ENCODE data around the gene RPL7A.
"Not testable (repeated sequence)": the region's sequence is repeated elsewhere in the genome, so short reads cannot be mapped to it uniquely, and the experiment has no call there.

The RPL7A gene

GRCh38 chr9:133329306-133330156 lies 18.5 kb upstream of the RPL7A start:
- DNase-seq = not testable (repeated sequence)

GRCh38 chr9:133331221-133331620 lies 16.8 kb upstream of the RPL7A start:
- no peak for DNase-seq

- no peak for DNase-seq
Measured at GRCh38 chr9:133331641-133332380, 16.2 kb upstream of the RPL7A start.

- no peak for DNase-seq
Measured at GRCh38 chr9:133332381-133332730, 15.7 kb upstream of the RPL7A start.

- no peak for DNase-seq
Measured at GRCh38 chr9:133333011-133333410, 15.0 kb upstream of the RPL7A start.

GRCh38 chr9:133333566-133333965 lies 14.5 kb upstream of the RPL7A start:
- DNase-seq = no peak

- no peak for DNase-seq
Measured at GRCh38 chr9:133334161-133334560, 13.9 kb upstream of the RPL7A start.

GRCh38 chr9:133334888-133335287 lies 13.1 kb upstream of the RPL7A start:
- DNase-seq = not testable (repeated sequence)

- peak; percentile 98 for DNase-seq
Measured at GRCh38 chr9:133335924-133336811, 11.8 kb upstream of the RPL7A start, which contains the start of gene SURF6. SURF6 (minus strand) TSS chr9:133336188; CDS start chr9:133336132, 56 bp downstream.

- no peak for DNase-seq
Measured at GRCh38 chr9:133339641-133340040, 8.4 kb upstream of the RPL7A start.

GRCh38 chr9:133340256-133340655 lies 7.8 kb upstream of the RPL7A start:
- DNase-seq = no peak

- no peak for DNase-seq
Measured at GRCh38 chr9:133340916-133341315, 7.1 kb upstream of the RPL7A start.

- DNase-seq = no peak
Measured at GRCh38 chr9:133341369-133342068, 6.5 kb upstream of the RPL7A start.

GRCh38 chr9:133342069-133342406 lies 6.0 kb upstream of the RPL7A start:
- DNase-seq = no peak

GRCh38 chr9:133342570-133342969 lies 5.4 kb upstream of the RPL7A start:
- no peak for DNase-seq

- no peak for DNase-seq
Measured at GRCh38 chr9:133344071-133344470, 3.9 kb upstream of the RPL7A start.

- DNase-seq = no peak
Measured at GRCh38 chr9:133344979-133345378, 3.0 kb upstream of the RPL7A start.

GRCh38 chr9:133345596-133345995 lies 2.4 kb upstream of the RPL7A start:
- no peak for DNase-seq

GRCh38 chr9:133346021-133346785 lies 1.8 kb upstream of the RPL7A start:
- DNase-seq = no peak

- peak; percentile 58 for DNase-seq
Measured at GRCh38 chr9:133347515-133347984, 468 bp upstream of the RPL7A start.

- DNase-seq = no peak
Measured at GRCh38 chr9:133348718-133349573, 928 bp downstream of the RPL7A start.
